ENCODE results near the gene ADM. TPM values are rescaled to one million over a fixed set of nuclear protein-coding genes. Genes with fewer than 3 reads are reported as not detected.

ADM gene
- total and polyA plus RNA-seq, 2 experiments from 2014 or later, result 75.8 to 95.9 TPM

DNA sequence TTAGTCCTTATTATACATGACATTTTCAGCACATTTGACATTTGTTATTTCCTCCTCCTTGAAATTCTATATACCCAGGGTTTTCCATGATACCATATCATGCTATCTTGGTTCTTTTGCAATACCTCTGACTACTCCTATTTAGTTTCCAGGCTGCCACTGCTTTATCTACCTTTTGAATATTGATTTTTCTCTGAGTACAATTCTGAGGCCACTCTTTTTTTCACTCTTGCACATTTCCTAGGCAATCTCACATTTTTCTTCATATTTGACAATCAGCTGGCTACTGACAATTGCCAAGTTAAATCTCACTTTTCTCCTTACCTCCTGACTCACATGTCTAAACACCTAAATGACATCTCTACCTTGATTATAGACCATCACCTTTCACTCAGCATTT, 22.8 kb upstream of the ADM start (continued):
- TF ChIP-seq, protein P1, sequence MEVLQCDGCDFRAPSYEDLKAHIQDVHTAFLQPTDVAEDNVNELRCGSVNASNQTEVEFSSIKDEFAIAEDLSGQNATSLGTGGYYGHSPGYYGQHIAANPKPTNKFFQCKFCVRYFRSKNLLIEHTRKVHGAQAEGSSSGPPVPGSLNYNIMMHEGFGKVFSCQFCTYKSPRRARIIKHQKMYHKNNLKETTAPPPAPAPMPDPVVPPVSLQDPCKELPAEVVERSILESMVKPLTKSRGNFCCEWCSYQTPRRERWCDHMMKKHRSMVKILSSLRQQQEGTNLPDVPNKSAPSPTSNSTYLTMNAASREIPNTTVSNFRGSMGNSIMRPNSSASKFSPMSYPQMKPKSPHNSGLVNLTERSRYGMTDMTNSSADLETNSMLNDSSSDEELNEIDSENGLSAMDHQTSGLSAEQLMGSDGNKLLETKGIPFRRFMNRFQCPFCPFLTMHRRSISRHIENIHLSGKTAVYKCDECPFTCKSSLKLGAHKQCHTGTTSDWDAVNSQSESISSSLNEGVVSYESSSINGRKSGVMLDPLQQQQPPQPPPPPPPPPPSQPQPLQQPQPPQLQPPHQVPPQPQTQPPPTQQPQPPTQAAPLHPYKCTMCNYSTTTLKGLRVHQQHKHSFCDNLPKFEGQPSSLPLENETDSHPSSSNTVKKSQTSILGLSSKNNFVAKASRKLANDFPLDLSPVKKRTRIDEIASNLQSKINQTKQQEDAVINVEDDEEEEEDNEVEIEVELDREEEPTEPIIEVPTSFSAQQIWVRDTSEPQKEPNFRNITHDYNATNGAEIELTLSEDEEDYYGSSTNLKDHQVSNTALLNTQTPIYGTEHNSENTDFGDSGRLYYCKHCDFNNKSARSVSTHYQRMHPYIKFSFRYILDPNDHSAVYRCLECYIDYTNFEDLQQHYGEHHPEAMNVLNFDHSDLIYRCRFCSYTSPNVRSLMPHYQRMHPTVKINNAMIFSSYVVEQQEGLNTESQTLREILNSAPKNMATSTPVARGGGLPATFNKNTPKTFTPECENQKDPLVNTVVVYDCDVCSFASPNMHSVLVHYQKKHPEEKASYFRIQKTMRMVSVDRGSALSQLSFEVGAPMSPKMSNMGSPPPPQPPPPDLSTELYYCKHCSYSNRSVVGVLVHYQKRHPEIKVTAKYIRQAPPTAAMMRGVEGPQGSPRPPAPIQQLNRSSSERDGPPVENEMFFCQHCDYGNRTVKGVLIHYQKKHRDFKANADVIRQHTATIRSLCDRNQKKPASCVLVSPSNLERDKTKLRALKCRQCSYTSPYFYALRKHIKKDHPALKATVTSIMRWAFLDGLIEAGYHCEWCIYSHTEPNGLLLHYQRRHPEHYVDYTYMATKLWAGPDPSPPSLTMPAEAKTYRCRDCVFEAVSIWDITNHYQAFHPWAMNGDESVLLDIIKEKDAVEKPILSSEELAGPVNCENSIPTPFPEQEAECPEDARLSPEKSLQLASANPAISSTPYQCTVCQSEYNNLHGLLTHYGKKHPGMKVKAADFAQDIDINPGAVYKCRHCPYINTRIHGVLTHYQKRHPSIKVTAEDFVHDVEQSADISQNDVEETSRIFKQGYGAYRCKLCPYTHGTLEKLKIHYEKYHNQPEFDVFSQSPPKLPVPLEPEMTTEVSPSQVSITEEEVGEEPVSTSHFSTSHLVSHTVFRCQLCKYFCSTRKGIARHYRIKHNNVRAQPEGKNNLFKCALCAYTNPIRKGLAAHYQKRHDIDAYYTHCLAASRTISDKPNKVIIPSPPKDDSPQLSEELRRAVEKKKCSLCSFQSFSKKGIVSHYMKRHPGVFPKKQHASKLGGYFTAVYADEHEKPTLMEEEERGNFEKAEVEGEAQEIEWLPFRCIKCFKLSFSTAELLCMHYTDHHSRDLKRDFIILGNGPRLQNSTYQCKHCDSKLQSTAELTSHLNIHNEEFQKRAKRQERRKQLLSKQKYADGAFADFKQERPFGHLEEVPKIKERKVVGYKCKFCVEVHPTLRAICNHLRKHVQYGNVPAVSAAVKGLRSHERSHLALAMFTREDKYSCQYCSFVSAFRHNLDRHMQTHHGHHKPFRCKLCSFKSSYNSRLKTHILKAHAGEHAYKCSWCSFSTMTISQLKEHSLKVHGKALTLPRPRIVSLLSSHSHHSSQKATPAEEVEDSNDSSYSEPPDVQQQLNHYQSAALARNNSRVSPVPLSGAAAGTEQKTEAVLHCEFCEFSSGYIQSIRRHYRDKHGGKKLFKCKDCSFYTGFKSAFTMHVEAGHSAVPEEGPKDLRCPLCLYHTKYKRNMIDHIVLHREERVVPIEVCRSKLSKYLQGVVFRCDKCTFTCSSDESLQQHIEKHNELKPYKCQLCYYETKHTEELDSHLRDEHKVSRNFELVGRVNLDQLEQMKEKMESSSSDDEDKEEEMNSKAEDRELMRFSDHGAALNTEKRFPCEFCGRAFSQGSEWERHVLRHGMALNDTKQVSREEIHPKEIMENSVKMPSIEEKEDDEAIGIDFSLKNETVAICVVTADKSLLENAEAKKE (CRISPR knock-in tag; IDR thresholded peaks at IDR 0.05), result no peak
- TF ChIP-seq JUNB (IDR thresholded peaks at IDR 0.05; ENCODE audit: unreplicated experiment) (no peak), ZNF114 (CRISPR knock-in tag; IDR thresholded peaks at IDR 0.05) (no peak), CREB1 (CRISPR knock-in tag; IDR thresholded peaks at IDR 0.05; ENCODE audit: low read depth) (no peak), POLR2AphosphoS5 (IDR thresholded peaks at IDR 0.05; ENCODE audit: low read depth) (no peak), NANOG (IDR thresholded peaks at IDR 0.05; ENCODE audit: borderline replicate concordance) (no peak)
- TF ChIP-seq, protein P2, sequence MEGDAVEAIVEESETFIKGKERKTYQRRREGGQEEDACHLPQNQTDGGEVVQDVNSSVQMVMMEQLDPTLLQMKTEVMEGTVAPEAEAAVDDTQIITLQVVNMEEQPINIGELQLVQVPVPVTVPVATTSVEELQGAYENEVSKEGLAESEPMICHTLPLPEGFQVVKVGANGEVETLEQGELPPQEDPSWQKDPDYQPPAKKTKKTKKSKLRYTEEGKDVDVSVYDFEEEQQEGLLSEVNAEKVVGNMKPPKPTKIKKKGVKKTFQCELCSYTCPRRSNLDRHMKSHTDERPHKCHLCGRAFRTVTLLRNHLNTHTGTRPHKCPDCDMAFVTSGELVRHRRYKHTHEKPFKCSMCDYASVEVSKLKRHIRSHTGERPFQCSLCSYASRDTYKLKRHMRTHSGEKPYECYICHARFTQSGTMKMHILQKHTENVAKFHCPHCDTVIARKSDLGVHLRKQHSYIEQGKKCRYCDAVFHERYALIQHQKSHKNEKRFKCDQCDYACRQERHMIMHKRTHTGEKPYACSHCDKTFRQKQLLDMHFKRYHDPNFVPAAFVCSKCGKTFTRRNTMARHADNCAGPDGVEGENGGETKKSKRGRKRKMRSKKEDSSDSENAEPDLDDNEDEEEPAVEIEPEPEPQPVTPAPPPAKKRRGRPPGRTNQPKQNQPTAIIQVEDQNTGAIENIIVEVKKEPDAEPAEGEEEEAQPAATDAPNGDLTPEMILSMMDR (conservative IDR thresholded peaks at IDR 0.05; ENCODE audit: low read depth in 2 of 2), result no peak

DNA sequence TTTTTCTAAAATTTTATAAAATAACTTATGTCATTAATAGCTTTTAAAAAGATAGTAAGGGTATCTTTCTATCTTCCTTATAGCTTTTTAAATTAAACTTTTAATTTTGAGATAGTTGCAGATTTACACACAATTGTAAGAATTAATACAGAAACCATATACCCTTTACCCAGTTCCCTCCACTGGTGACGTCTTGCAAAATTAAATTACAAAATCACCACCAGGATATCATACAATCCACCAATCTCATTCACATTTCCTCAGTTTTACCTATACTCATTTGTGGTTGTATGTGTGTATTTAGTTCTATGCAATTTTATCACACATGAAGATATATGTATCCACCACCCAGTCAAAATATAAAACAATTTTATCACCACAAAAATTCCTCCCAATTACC, 20.9 kb upstream of the ADM start:
- Histone ChIP-seq H3K79me2 (replicated peaks; ENCODE audit: insufficient read depth) (peaks cover 67% of the 10 kb centered on the region), H4K20me1 (replicated peaks; ENCODE audit: insufficient read depth) (no peaks in the 10 kb centered on the region; the same call in 1 of the 2 replicates), H3K27ac (ENCODE audit: low read depth) (no peak overlapping the region), H3F3A (replicated peaks; ENCODE audit: low read depth) (no peaks in the 10 kb centered on the region), H3K4me3 (no peak overlapping the region), H3K9me2 (ENCODE audit: insufficient read depth) (no peaks in the 10 kb centered on the region), H3K27me3 (ENCODE audit: insufficient read depth) (no peaks in the 10 kb centered on the region), H2AFZ (no peak overlapping the region), H3K36me3 (ENCODE audit: insufficient read depth) (no peaks in the 10 kb centered on the region), H3K4me2 (no peak overlapping the region), H3K4me1 (ENCODE audit: insufficient read depth) (peaks cover 11% of the 10 kb centered on the region; the same call in 1 of the 2 replicates)
- H3K27ac Mint-ChIP-seq, result no peak overlapping the region
- peaks cover 3% of the 10 kb centered on the region for H3K27me3 Mint-ChIP-seq (ENCODE audit: insufficient read depth, low read depth, poor library complexity)
- no peaks in the 10 kb centered on the region for H3K9me3 Mint-ChIP-seq
- no peak overlapping the region for H3K4me3 Mint-ChIP-seq
- no peak for DNase-seq (ENCODE audit: low spot score)
- peaks cover 9% of the 10 kb centered on the region; the same call in 2 of the 3 replicates for H3K4me1 Mint-ChIP-seq
- no peaks in the 10 kb centered on the region for H3K36me3 Mint-ChIP-seq (ENCODE audit: low read depth)
- TF ChIP-seq, protein P3, sequence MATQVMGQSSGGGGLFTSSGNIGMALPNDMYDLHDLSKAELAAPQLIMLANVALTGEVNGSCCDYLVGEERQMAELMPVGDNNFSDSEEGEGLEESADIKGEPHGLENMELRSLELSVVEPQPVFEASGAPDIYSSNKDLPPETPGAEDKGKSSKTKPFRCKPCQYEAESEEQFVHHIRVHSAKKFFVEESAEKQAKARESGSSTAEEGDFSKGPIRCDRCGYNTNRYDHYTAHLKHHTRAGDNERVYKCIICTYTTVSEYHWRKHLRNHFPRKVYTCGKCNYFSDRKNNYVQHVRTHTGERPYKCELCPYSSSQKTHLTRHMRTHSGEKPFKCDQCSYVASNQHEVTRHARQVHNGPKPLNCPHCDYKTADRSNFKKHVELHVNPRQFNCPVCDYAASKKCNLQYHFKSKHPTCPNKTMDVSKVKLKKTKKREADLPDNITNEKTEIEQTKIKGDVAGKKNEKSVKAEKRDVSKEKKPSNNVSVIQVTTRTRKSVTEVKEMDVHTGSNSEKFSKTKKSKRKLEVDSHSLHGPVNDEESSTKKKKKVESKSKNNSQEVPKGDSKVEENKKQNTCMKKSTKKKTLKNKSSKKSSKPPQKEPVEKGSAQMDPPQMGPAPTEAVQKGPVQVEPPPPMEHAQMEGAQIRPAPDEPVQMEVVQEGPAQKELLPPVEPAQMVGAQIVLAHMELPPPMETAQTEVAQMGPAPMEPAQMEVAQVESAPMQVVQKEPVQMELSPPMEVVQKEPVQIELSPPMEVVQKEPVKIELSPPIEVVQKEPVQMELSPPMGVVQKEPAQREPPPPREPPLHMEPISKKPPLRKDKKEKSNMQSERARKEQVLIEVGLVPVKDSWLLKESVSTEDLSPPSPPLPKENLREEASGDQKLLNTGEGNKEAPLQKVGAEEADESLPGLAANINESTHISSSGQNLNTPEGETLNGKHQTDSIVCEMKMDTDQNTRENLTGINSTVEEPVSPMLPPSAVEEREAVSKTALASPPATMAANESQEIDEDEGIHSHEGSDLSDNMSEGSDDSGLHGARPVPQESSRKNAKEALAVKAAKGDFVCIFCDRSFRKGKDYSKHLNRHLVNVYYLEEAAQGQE (IDR thresholded peaks at IDR 0.05; ENCODE audit: unreplicated experiment), result no peak
- TF ChIP-seq ZNF331 (CRISPR knock-in tag; IDR thresholded peaks at IDR 0.05; ENCODE audit: low read depth) (no peak), STAT1 (IDR thresholded peaks at IDR 0.05; ENCODE audit: unreplicated experiment) (no peak)
- TF ChIP-seq, protein P2 (conservative IDR thresholded peaks at IDR 0.05; ENCODE audit: low read depth in 2 of 2), result no peak
- no peak for ATAC-seq
